GM21360 (cell line): ENCODE data around the gene DDA1.
"Not testable (repeated sequence)": the region's sequence is repeated elsewhere in the genome, so short reads cannot be mapped to it uniquely, and the experiment has no call there.

Experiments used
- ATAC-seq: cut with Tn5 transposase; IDR thresholded peaks from one replicate; pipeline ENCODE4 v1.9.1; 2021; ENCODE audit warnings: mild to moderate bottlenecking, moderate library complexity; ENCODE audit not compliant: unreplicated experiment

The DDA1 gene

GRCh38 chr19:17341386-17341785 lies 32.0 kb downstream of the DDA1 start:
- ATAC-seq: no peak

DNA sequence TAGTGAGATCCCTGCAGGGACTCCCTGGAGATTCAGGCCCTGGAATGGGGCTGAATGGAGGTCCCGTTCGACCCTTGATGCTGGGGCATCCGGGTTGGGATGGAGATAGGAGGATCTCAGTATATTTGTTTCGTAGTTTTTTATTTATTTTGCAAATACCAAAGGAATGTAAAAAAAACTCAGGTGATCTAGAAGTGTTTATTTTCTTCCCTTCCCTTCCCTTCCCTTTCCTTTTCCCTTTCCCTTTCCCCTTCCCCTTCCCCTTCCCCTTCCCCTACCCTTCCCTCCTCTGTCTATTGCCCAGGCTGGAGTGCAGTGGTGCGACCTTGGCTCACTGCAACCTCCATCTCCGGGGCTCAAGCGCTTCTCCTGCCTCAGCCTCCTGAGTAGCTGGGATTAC lies 32.5 kb downstream of the DDA1 start:
- ATAC-seq: no peak

DNA sequence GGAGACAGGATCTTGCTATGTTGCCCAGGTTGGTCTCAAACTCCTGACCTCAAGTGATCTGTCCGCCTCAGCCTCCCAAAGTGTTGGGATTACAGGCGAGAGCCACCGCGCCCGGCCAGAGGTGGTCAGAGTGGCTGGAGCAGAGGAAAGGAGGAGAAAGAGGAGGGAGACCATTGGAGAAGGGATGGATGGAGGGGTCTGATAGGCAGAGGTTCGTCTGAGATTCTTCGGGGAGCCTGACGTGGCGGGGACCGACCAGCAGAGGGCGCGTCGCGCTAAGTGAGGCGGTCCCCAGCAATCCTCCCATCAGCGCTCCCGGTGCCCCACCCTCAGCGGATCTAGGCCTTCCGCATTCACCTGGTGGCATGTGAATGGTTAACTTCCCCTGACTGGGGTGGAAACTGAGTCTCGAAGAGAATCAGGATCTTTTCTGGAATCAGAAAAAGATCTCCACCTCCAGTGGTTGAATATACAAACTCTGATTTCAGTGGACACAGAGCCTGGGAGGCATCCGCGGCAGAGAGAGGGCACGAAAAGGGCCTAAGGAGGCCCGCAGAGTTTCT lies 36.8 kb downstream of the DDA1 start:
- no peak for ATAC-seq

- no peak for ATAC-seq
Measured at GRCh38 chr19:17347361-17347760, 38.0 kb downstream of the DDA1 start.

GRCh38 chr19:17347877-17348276 lies 38.5 kb downstream of the DDA1 start:
- ATAC-seq: no peak

DNA sequence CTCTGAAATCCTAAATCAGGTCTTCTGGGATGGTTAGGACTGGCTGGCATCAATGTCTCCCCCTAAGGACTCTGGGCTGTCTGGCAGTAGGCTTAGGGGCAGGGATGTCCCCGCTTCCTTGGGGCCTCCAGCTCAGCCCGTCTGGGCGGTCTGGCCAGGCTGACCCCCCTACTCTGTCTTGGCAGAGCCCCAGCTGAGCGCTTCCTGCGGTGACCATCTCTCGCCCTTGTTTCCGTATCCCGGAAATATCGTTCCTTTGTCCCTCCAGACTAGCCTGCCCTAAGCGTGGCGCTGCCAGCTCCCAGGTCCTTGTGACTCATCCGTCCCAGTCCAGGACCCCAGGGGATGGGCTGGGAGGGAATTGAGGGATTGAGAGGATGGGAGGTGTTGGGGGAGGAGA lies 39.3 kb downstream of the DDA1 start:
- ATAC-seq: no peak

DNA sequence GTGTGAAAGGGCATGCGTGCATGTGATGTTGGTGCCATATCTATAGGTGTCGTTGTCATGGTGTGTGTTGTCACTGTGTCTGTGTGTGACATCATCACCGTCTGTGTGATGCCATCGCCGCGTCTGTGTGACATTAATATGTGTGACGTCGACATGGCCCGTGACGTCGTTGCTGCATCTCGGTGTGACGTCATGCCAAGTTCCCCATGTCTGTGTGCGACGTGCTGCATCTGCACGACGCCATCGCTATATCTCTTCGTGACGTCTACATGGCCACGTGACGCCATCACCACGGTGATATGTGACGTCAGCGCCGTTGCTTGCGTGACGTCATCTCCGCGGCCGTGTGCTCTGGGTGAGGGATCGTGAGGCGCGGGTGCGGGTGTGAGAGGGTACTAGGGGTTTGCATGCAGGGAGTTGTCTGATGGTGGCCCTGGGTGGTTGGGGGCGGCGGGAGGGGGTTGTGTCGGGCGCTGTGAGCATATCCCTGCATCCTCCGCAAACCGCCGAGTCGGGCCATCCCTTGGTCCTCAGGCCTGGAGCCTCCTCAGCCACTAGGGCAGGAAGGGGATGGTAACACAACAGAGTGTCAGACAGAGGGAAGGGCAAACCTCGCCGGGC lies 42.6 kb downstream of the DDA1 start:
- ATAC-seq: no peak

DNA sequence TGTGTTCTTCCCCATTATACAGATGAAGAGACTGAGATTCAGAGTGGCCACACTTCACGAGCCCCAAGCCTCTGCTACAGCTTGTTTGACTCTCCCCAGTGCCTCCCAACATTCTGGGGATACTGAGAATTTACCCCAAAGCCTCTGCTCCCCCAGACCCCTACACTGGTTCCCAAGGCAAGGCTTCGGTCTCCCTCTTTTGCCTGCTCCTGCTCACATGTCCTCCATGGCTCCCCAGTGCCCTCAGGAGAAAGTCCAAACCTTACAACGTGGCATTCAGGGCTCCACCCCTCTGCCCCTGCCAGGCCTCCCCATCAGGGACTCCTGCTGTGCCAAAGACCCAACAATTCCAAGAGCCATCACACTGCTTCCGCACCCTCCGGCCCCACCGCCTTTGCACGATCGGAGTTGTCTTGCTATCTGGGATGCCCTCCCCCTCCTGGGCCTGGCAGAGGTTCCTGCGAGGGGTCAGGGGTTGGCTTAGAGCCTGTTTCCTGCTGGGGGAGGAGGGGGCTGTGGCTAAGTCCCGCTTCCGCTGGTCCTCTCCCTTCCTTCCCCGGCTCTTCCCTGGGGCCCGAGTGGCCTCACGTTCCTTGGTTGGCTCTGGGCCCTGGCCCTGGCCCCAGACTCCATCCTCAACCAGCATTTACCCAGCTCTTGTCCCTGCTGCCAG lies 43.4 kb downstream of the DDA1 start:
- no peak for ATAC-seq

DNA sequence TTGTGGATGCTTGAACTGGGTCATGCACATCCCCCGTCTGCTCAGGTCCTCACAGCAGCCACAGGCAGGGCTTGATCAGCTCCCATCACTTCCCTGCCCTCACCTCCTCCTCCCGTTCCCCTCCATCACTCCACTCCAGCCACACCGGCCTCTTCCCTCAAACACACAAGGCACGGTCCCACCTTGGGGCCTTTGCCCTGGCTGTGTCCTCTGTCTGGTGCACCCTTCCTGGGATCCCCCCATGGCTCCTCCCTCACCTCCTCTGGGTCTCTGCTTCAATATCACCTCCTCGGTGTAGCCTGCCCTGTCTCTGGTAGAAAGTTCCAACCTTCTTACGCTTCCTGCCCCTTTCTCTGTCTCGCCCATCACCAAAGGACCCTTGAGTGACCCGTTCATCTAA lies 44.0 kb downstream of the DDA1 start:
- no peak for ATAC-seq

DNA sequence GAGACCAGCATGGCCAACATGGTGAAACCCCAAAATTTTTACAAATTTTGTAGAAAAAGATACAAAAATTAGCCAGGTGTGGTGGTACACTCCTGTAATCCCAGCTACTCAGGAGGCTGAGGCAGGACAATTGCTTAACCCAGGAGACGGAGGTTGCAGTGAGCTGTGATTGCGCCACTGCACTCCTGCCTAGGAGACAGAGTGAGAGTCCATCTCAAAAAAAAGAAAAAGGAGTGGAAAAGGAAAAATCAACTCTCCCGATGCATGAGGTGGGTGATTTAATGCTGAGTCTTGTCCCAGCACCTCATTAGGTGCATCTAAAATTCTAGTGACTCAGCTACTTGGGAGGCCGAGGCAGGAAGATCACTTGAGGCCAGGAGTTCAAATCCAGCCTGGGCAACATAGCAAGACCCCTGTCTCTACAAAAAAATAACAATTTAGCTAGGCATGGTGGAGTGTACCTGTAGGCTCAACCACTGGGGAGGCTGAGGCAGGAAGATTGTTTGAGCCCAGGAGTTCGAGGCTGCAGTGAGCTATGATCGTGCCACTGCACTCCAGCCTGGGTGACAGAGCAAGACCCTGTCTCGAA lies 47.8 kb downstream of the DDA1 start:
- no peak for ATAC-seq

DNA sequence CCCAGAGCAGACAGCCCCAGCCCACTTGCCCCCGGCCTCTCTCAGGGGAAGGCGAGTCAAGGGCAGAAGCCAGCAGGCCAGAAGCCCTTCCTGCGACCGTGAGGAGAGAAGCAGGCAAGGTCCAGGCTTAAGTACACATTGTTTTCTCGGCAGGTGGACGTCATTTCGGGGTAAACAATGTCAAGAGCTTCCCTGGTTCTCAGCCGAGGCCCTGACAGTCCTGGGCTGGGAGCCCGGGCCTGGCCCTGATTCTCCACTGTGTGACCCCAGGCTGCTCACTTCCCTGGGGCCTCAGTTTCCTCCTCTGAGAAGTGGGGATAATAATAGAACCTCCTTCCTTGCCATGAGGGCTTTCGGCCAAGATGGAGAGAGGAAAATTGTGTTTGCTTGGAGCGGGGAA lies 48.4 kb downstream of the DDA1 start:
- ATAC-seq: no peak

- ATAC-seq: no peak
Measured at GRCh38 chr19:17358395-17358794, 49.0 kb downstream of the DDA1 start.

DNA sequence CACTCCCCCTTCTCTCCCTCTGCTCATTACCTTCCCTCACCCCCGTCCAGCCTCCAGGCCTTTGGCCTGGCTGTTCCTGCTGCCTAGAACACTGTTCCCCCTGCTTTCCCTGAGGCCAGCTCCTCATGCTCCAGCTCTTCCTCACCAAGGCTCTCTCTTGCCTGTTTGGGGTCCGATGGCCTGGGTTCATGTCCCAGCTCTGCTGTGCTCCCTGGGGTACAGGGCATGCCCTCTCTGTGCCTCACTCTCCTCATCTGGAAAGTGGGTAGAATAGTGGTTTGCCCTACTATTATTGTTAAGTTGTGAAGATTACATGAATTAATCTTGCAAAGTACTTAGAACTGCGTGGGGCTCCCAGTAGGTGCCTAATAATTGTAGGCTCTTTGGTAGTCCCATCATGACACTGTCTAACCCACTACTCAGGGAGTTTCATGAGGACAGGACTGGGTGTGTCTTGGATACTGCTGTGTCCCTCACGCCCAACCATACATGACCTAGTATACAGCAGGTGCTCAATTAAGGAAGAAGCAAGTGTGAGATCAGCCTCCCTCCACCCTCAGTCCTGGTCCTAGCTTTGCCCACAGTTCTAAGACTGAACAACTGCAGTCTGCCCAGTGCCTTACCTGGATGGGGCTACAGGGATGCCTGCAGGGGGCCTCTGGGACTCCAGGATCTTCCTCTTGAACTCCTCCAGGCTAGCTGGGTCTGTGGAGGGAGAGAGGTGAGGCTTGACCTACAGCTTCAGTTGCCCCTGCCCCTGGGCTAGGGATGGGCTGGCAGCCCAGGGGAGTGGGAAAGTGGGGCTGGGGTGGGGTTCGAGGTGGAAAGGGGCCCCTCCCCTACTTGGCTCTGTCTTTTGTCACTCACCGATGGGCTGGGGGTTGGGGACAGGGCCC lies 50.8 kb downstream of the DDA1 start:
- no peak for ATAC-seq

DNA sequence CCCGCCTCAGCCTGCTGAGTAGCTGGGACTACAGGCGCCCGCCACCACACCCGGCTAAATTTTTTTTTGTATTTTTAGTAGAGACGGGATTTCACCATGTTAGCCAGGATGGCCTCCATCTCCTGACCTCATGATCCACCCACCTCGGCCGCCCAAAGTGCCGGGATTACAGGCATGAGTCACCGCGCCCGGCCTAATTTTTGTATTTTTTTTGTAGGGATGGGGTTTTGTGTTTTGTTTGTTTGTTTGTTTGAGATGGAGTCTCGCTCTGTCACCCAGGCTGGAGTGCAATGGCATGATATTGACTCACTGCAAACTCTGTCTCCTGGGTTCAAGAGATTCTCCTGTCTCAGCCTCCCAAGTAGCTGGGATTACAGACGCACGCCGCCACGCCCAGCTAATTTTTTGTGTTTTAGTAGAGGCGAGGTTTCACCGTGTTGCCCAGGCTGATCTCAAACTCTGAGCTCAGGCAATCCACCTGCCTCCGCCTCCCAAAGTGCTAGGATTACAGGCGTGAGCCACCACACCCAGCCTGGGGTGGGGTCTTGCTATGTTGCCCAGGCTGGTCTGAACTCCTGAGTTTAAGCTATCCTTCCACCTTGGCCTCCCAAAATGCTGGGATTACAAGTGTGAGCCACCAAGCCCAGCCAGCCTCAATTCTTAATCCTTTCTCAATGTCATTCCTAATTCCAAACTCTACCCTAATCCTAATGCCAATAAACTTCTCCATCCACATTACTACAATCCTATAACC lies 54.7 kb downstream of the DDA1 start:
- ATAC-seq: not testable (repeated sequence)

DNA sequence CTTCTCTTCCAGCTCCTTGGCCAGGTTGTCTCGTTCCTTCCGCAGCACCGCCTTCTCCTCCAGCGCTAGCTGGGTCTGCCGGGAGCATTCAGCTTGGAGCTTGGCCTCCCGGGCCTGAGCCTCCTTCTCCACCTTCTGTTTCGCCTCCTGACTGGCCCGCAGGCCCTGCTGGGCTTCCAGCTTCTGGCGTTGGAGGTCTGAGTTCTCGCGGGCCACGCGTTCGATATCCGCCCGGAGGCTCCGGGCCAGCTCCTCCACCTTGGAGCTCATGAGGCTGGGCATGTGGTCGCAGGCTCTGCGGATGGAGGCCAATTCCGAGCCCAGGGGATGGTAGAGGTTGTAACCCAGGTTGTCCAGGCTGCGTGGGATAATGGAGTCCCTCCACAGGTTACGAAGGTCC lies 56.0 kb downstream of the DDA1 start:
- no peak for ATAC-seq

- peak; percentile 64 for ATAC-seq
Measured at GRCh38 chr19:17370026-17370587, 60.7 kb downstream of the DDA1 start.
